ENCODE results near the gene ZNF846. TPM values are rescaled to one million over a fixed set of nuclear protein-coding genes. Genes with fewer than 3 reads are reported as not detected.

Gene ZNF846
- polyA plus RNA-seq, 1 donor (not counting 4 experiments of a cell fraction or from before 2014, with no cell fraction given): 8.9 TPM

- no peak overlapping the region for H3K4me3 ChIP-seq (ENCODE audit: control insufficient read depth in 2 of 3, extremely low read depth in 1 of 3, insufficient read depth in 2 of 3, low read depth in 1 of 3, low read length in 3 of 3)
- no peak for TF ChIP-seq CTCF (optimal IDR thresholded peaks at IDR 0.05 in 1 of 3, IDR thresholded peaks at IDR 0.05 in 1 of 3, conservative IDR thresholded peaks at IDR 0.05 in 1 of 3; ENCODE audit: extremely low read depth in 1 of 3, insufficient read depth in 2 of 3, low read length in 3 of 3)
- TF ChIP-seq EZH2 (IDR thresholded peaks at IDR 0.05; ENCODE audit: low read length): no peak
- no peaks in the 10 kb centered on the region for H3K36me3 ChIP-seq (ENCODE audit: control insufficient read depth in 2 of 2, extremely low read depth in 1 of 2, insufficient read depth in 2 of 2, low read length in 2 of 2)
- H3K4me2 ChIP-seq (ENCODE audit: control insufficient read depth, extremely low read depth, insufficient read depth, low read depth, low read length): no peak overlapping the region
- H3K9ac ChIP-seq (ENCODE audit: control insufficient read depth, extremely low read depth, insufficient read depth, low read length): no peak overlapping the region
- no peaks in the 10 kb centered on the region for H3K9me3 ChIP-seq (ENCODE audit: control insufficient read depth, low read depth, low read length)
- H3K27ac ChIP-seq (ENCODE audit: control insufficient read depth, insufficient read depth, low read length): no peak overlapping the region
- peaks cover 4% of the 10 kb centered on the region for H3K4me1 ChIP-seq (ENCODE audit: control insufficient read depth, extremely low read depth, insufficient read depth, low read length)
- dilution Hi-C loops (cut with MboI; ENCODE audit: extremely low pct_ligation_motif_present, low sequenced_read_pairs): no loop called here
- H2AFZ ChIP-seq (ENCODE audit: control insufficient read depth, low read length): no peak overlapping the region
- H4K20me1 ChIP-seq (ENCODE audit: control insufficient read depth, extremely low read depth, insufficient read depth, low read length): no peaks in the 10 kb centered on the region
- no peaks in the 10 kb centered on the region for H3K79me2 ChIP-seq (ENCODE audit: control insufficient read depth, insufficient read depth, low read length)
- H3K27me3 ChIP-seq (ENCODE audit: control insufficient read depth, extremely low read depth, insufficient read depth, low read length): no peaks in the 10 kb centered on the region
- FAIRE-seq: no peak
- no peak for DNase-seq (ENCODE audit: low read depth, low spot score)
- H3K9me1 ChIP-seq (ENCODE audit: control insufficient read depth, extremely low read depth, insufficient read depth, low read length): no peaks in the 10 kb centered on the region
Observed at GRCh38 chr19:9702186-9702585, 66.4 kb downstream of the ZNF846 start.

Other genes with a start within 250 kb of the ZNF846 start
- 10.8 to 13.8 TPM (median 12.1 TPM) in 3 replicates for gene ZNF426, start 230.1 kb downstream of the ZNF846 start, polyA plus RNA-seq
- gene ZNF121, start 184.2 kb downstream of the ZNF846 start, polyA plus RNA-seq: 8.9 to 20.3 TPM (median 17.7 TPM) in 3 replicates
- 38.2 to 66.1 TPM (median 56.3 TPM) in 3 replicates for gene ZNF561, start 147.5 kb downstream of the ZNF846 start, polyA plus RNA-seq
- gene ZNF562, start 93.6 kb downstream of the ZNF846 start, polyA plus RNA-seq: 13.3 to 21.1 TPM (median 18.6 TPM) in 3 replicates
- 12.6 to 18.2 TPM (median 17.2 TPM) in 3 replicates for gene FBXL12, start 50.3 kb upstream of the ZNF846 start, polyA plus RNA-seq
- gene UBL5, start 59.2 kb upstream of the ZNF846 start, polyA plus RNA-seq: 995 to 1,153 TPM (median 1,097 TPM) in 3 replicates
- gene PIN1, start 66.6 kb upstream of the ZNF846 start, polyA plus RNA-seq: 39.8 to 53.3 TPM (median 45.2 TPM) in 3 replicates
- 5.3 to 25.2 TPM (median 7.5 TPM) in 3 replicates for gene OLFM2, start 167.8 kb upstream of the ZNF846 start, polyA plus RNA-seq
- gene COL5A3, start 241.8 kb upstream of the ZNF846 start, polyA plus RNA-seq: 0.32 to 0.67 TPM (median 0.43 TPM) in 3 replicates
- not detected in 3 replicates for gene RDH8, start 244.7 kb upstream of the ZNF846 start, polyA plus RNA-seq